ENCODE measurements around the gene TFDP2.
"Not testable (repeated sequence)": the region's sequence is repeated elsewhere in the genome, so short reads cannot be mapped to it uniquely, and the experiment has no call there.

TFDP2 gene

DNA sequence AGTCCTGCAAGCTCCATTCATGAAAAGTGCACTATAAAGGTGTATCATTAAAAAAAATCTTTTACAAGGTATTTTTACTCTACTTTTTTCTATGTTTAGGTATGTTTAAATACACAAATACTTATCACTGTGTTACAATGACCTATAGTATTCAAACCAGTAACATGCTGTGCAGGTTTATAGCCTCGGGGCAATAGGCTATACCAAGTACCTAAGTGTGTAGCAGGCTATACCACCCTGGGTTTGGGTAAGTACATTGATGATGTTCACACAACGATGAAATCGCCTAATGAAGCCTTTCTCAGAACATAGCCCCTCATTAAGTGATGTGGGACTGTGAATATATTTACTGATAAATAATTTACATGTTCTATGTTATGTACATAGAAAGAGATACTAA is 168.3 kb downstream of the TFDP2 start:
- no peak overlapping the region for H3K4me3 ChIP-seq (ENCODE audit: low read depth in 1 of 2, low read length in 2 of 2)
- H3K36me3 ChIP-seq (ENCODE audit: control insufficient read depth in 1 of 2, insufficient read depth in 2 of 2, low read length in 2 of 2), result peaks cover 0 to 6% of the 10 kb centered on the region in 2 donors
- H3K27ac ChIP-seq (ENCODE audit: low read length), result no peak overlapping the region
- H3K4me1 ChIP-seq (ENCODE audit: control insufficient read depth in 1 of 2, insufficient read depth in 2 of 2, low read length in 2 of 2), result no peaks in the 10 kb centered on the region
- no peaks in the 10 kb centered on the region for H3K9me3 ChIP-seq (ENCODE audit: control insufficient read depth in 1 of 2, low read length in 2 of 2)
- no peaks in the 10 kb centered on the region for H3K27me3 ChIP-seq (ENCODE audit: low read depth, low read length)

DNA sequence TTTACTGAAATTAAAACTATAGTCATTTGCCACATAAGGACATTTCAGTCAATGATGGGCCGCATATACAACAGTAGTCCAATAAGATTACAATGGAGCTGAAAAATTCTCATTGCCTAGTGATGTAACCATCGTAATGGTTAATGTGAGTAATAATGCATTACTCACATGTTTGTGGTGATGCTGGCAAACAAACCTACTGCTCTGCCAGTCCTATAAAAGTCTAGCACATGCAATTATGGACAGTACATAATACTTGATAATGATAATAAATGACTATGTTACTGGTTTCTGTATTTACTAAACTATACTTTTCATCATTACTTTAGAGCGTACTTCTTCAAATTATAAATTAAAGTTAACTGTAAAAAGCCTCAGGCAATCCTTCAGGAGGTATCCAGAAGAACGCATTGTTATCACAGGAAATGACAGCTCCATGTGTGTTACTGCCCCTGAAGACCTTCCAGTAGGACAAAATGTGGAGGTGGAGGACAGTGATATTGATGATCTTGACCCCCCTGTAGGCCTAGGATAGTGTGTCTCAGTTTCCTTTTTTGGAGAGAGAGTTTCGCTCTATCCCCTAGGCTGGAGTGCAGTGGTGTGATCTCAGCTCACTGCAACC is 170.2 kb downstream of the TFDP2 start:
- no peak overlapping the region for H3K4me3 ChIP-seq (ENCODE audit: low read depth in 1 of 2, low read length in 2 of 2)
- no peak overlapping the region for H3K27ac ChIP-seq (ENCODE audit: low read length)
- no peaks in the 10 kb centered on the region for H3K4me1 ChIP-seq (ENCODE audit: control insufficient read depth in 1 of 2, insufficient read depth in 2 of 2, low read length in 2 of 2)
- H3K27me3 ChIP-seq (ENCODE audit: low read depth, low read length), result no peaks in the 10 kb centered on the region
- H3K36me3 ChIP-seq (ENCODE audit: control insufficient read depth in 1 of 2, insufficient read depth in 2 of 2, low read length in 2 of 2), result peaks cover 0 to 6% of the 10 kb centered on the region in 2 donors
- H3K9me3 ChIP-seq (ENCODE audit: control insufficient read depth in 1 of 2, low read length in 2 of 2), result no peaks in the 10 kb centered on the region

DNA sequence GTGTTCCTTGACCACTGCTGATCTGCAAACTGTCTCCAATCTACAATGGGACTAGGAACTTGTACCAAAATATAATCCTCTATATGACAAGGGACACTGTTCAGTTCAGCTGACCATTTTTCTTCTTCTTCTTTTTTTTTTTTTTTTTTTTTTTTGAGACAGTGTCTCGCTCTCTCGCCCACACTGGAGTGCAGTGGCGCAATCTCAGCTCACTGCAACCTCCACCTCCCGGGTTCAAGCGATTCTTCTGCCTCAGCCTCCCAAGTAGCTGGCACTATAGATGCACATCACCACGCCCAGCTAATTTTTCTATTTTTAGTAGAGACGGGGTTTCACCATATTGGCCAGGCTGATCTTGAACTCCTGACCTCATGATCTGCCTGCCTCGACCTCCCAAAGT is 174.6 kb downstream of the TFDP2 start:
- not testable (repeated sequence) for H3K36me3 ChIP-seq (ENCODE audit: control insufficient read depth in 1 of 2, insufficient read depth in 2 of 2, low read length in 2 of 2); H3K4me3 ChIP-seq (ENCODE audit: low read depth in 1 of 2, low read length in 2 of 2); H3K9me3 ChIP-seq (ENCODE audit: control insufficient read depth in 1 of 2, low read length in 2 of 2); H3K27ac ChIP-seq (ENCODE audit: low read length); H3K27me3 ChIP-seq (ENCODE audit: low read depth, low read length); H3K4me1 ChIP-seq (ENCODE audit: control insufficient read depth in 1 of 2, insufficient read depth in 2 of 2, low read length in 2 of 2)

DNA sequence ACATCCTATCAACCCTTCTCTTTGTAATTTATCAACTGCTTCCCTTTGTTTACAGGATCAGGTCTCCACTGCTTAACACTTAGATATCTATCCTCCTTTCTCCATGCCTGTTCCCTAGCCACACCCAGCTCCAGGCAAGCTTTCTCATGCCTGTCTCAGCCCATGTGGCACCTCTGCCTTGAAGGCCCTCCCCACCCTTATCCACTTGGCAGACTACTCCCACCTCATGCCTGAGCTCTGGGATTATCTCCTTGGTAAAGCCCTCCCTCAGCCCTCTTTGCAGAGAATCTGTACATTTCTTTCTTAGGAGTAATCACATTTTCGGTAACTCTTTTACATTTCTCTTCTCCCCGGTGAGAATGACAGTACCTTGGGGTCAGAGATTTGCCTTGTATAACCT is 176.9 kb downstream of the TFDP2 start:
- H3K27ac ChIP-seq (ENCODE audit: low read length), result no peak overlapping the region
- no peak overlapping the region for H3K4me3 ChIP-seq (ENCODE audit: low read depth in 1 of 2, low read length in 2 of 2)
- H3K4me1 ChIP-seq (ENCODE audit: control insufficient read depth in 1 of 2, insufficient read depth in 2 of 2, low read length in 2 of 2), result no peaks in the 10 kb centered on the region
- H3K9me3 ChIP-seq (ENCODE audit: control insufficient read depth in 1 of 2, low read length in 2 of 2), result no peaks in the 10 kb centered on the region
- H3K36me3 ChIP-seq (ENCODE audit: control insufficient read depth in 1 of 2, insufficient read depth in 2 of 2, low read length in 2 of 2), result peaks cover 0 to 6% of the 10 kb centered on the region in 2 donors
- no peaks in the 10 kb centered on the region for H3K27me3 ChIP-seq (ENCODE audit: low read depth, low read length)

DNA sequence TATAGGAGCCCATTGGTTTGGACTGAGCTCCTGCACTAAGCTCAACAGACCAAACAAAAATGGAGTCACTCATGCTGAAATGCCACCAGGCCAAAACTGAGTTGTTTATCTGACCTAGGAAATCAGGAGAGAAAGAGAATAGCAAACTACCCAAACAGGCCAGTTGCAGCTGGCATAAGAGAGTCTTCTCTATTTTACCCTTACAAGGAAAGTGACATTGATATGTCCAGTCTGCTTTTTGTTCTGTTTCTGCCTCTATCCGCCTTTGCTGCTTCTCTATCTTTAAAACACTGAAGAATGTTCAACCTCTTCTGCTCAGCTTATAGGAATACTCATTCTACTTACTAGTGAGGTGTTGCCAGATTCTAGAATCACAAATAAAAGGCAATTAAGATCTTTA is 177.8 kb downstream of the TFDP2 start:
- no peak overlapping the region for H3K4me3 ChIP-seq (ENCODE audit: low read depth in 1 of 2, low read length in 2 of 2)

DNA sequence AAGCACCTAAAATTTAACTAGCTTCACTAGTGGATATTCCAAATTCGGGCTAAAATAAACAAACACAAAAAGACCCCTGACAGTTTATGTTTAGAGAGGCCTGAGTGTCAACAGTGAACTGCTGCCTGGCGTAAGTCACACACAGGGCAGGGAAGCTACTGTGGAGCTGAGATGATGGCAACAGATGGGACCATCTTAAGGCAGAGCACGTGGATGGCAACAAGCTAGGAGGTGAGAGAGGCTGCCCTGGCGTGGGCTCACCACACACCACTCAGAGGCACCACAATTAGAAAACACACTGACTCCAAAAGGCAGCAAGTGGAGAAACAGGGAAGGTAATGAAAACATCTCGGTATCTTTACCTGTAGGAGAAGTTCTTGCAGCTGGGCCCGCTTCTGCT is 179.6 kb downstream of the TFDP2 start:
- no peaks in the 10 kb centered on the region for H3K9me3 ChIP-seq (ENCODE audit: control insufficient read depth in 1 of 2, low read length in 2 of 2)
- H3K36me3 ChIP-seq (ENCODE audit: control insufficient read depth in 1 of 2, insufficient read depth in 2 of 2, low read length in 2 of 2), result no peaks in the 10 kb centered on the region
- H3K27me3 ChIP-seq (ENCODE audit: low read depth, low read length), result no peaks in the 10 kb centered on the region
- H3K4me3 ChIP-seq (ENCODE audit: low read depth in 1 of 2, low read length in 2 of 2), result no peak overlapping the region
- no peaks in the 10 kb centered on the region for H3K4me1 ChIP-seq (ENCODE audit: control insufficient read depth in 1 of 2, insufficient read depth in 2 of 2, low read length in 2 of 2)
- no peak overlapping the region for H3K27ac ChIP-seq (ENCODE audit: low read length)

More for the DNA sequence above, 177.8 kb downstream of the TFDP2 start:
- Histone ChIP-seq H3K4me1 (ENCODE audit: control insufficient read depth in 1 of 2, insufficient read depth in 2 of 2, low read length in 2 of 2) (no peaks in the 10 kb centered on the region), H3K27ac (ENCODE audit: low read length) (no peak overlapping the region), H3K36me3 (ENCODE audit: control insufficient read depth in 1 of 2, insufficient read depth in 2 of 2, low read length in 2 of 2) (peaks cover 0 to 5% of the 10 kb centered on the region in 2 donors), H3K9me3 (ENCODE audit: control insufficient read depth in 1 of 2, low read length in 2 of 2) (no peaks in the 10 kb centered on the region), H3K27me3 (ENCODE audit: low read depth, low read length) (no peaks in the 10 kb centered on the region)

DNA sequence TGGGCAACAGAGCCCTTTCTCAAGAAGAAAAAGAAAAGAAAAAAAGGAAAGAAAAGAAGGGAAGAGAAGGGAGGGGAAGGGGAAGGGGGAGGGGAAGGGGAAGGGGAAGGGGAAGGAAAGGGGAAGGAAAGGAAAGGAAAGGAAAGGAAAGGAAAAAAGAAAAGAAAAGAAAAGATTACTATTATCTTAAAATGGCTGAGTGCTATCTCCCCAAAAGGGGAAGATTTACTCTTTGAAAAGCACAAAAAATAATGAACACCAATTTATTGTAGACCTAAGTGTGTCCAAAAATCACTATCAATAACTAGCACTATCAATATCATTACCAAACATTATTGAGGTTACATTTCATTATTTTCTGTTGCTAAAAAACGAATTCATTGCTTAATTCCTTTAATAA is 183.9 kb downstream of the TFDP2 start:
- Histone ChIP-seq H3K9me3 (ENCODE audit: control insufficient read depth in 1 of 2, low read length in 2 of 2) (no peaks in the 10 kb centered on the region), H3K4me3 (ENCODE audit: low read depth in 1 of 2, low read length in 2 of 2) (no peak overlapping the region), H3K27ac (ENCODE audit: low read length) (no peak overlapping the region), H3K4me1 (ENCODE audit: control insufficient read depth in 1 of 2, insufficient read depth in 2 of 2, low read length in 2 of 2) (no peaks in the 10 kb centered on the region), H3K36me3 (ENCODE audit: control insufficient read depth in 1 of 2, insufficient read depth in 2 of 2, low read length in 2 of 2) (peaks cover 5 to 11% of the 10 kb centered on the region in 2 donors), H3K27me3 (ENCODE audit: low read depth, low read length) (no peaks in the 10 kb centered on the region)

DNA sequence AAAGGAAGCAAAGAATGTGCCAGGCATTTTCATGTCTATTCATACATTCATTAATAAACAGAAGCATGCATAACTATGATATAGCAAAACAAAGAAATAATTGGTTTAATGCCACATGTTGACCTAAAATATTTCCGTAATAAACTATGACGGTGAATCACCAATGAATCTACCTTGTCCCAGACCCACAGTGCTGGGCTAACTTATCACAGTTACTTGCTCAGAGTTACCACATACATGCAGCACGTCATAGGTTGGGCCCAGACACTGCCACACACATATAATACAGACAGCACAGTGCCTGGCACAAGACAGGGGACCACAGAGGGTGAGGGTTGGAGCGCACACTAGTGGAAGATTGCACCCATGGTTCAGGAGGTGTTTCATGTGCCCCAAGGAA is 186.0 kb downstream of the TFDP2 start:
- Histone ChIP-seq H3K27me3 (ENCODE audit: low read depth, low read length) (no peaks in the 10 kb centered on the region), H3K4me3 (ENCODE audit: low read depth in 1 of 2, low read length in 2 of 2) (no peak overlapping the region), H3K4me1 (ENCODE audit: control insufficient read depth in 1 of 2, insufficient read depth in 2 of 2, low read length in 2 of 2) (no peaks in the 10 kb centered on the region), H3K27ac (ENCODE audit: low read length) (no peak overlapping the region), H3K9me3 (ENCODE audit: control insufficient read depth in 1 of 2, low read length in 2 of 2) (no peaks in the 10 kb centered on the region), H3K36me3 (ENCODE audit: control insufficient read depth in 1 of 2, insufficient read depth in 2 of 2, low read length in 2 of 2) (peaks cover 9 to 16% of the 10 kb centered on the region in 2 donors)

DNA sequence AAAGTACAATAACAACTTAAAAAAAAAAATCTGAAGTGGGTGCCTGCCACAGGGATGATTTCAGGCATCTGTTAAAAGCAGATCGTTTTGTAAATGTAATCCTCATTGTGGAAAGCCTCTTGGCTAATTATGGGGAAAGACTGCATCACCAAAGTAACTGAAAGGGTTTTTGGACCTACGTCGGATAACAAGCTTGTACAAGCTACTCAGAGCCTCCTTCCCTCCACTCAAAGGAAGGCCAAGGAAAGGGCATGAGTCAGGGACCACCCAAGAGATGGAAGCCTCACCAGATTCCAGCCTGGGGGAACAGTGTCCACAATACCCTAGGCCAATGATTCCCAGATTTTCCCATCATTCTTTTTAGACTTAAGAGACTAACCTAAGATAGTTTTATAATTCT is 188.6 kb downstream of the TFDP2 start:
- no peaks in the 10 kb centered on the region for H3K9me3 ChIP-seq (ENCODE audit: control insufficient read depth in 1 of 2, low read length in 2 of 2)
- peaks cover 9 to 23% of the 10 kb centered on the region in 2 donors for H3K36me3 ChIP-seq (ENCODE audit: control insufficient read depth in 1 of 2, insufficient read depth in 2 of 2, low read length in 2 of 2)
- peak overlapping the region; percentile 67 for H3K27ac ChIP-seq (ENCODE audit: low read length)
- no peak overlapping the region for H3K4me3 ChIP-seq (ENCODE audit: low read depth in 1 of 2, low read length in 2 of 2)
- no peaks in the 10 kb centered on the region for H3K27me3 ChIP-seq (ENCODE audit: low read depth, low read length)
- H3K4me1 ChIP-seq (ENCODE audit: control insufficient read depth in 1 of 2, insufficient read depth in 2 of 2, low read length in 2 of 2), result no peaks in the 10 kb centered on the region

DNA sequence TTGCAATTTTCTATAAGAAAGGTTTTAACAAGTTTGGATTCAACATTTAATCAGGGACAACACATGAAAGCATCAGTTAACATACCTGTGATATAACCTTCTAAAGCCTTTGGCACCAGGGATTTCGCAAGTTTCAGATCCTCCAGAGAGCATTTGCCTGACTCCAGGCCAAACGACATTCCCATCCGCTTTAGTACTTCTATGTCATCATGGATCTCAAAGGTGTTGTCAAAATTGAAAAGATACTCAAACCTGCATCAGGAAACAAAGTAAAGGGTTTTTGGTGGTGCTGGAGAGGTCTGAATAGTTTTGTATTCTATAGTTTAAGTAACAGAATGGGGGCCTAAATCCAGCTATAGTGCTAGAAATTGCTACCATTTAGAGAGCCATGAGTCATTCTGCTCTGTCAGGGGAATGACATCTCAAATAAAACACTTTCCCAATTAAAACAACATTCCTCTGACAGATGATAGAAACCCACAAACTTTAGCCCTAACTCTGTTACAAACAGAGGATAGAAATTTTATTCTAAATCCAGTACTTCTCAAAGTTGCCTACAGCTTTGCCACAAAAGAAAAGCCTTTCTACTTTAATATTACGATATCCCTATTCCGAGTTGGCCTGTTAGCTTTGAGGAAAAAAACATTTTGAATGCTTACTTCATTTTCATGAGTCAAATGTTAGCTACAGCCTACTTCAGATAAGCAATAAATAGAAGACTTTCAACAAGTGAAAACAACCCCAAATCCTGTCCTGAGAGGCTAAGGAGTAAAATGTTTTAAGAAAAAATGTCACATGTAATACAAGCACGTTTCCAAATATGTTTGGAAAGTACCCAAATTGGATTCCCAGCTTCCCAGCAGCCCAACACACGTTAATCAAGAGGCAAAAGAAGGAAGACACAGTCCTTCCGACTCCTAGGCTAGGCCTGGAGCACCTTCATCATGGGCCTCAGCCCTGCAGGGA is 189.5 kb downstream of the TFDP2 start:
- no peaks in the 10 kb centered on the region for H3K9me3 ChIP-seq (ENCODE audit: control insufficient read depth in 1 of 2, low read length in 2 of 2)
- H3K27ac ChIP-seq (ENCODE audit: low read length), result peak overlapping the region; percentile 67
- no peak overlapping the region for H3K4me3 ChIP-seq (ENCODE audit: low read depth in 1 of 2, low read length in 2 of 2)
- H3K36me3 ChIP-seq (ENCODE audit: control insufficient read depth in 1 of 2, insufficient read depth in 2 of 2, low read length in 2 of 2), result peaks cover 9 to 23% of the 10 kb centered on the region in 2 donors
- no peaks in the 10 kb centered on the region for H3K27me3 ChIP-seq (ENCODE audit: low read depth, low read length)
- H3K4me1 ChIP-seq (ENCODE audit: control insufficient read depth in 1 of 2, insufficient read depth in 2 of 2, low read length in 2 of 2), result no peaks in the 10 kb centered on the region

DNA sequence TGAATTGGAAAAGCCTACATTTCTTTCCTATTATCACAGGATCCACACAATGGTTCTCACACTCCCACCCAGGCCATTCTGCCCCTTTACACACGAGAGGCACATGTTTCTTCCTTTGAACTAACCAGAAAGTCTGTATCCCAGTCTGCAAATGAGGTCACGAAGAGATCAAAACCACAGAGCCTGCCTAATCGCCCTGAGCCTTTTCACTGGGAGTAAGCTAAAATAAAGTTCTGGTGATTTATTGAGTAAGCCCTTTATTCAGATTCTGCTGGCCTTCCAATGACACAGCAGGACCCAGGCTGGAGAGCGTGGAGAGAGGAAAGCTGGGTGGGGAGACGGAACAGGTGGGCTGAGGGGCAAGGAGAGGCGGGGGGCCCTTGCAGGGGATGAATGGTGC is 194.2 kb downstream of the TFDP2 start:
- Histone ChIP-seq H3K4me1 (ENCODE audit: control insufficient read depth in 1 of 2, insufficient read depth in 2 of 2, low read length in 2 of 2) (peaks cover 0 to 7% of the 10 kb centered on the region in 2 donors), H3K27me3 (ENCODE audit: low read depth, low read length) (no peaks in the 10 kb centered on the region), H3K36me3 (ENCODE audit: control insufficient read depth in 1 of 2, insufficient read depth in 2 of 2, low read length in 2 of 2) (peaks cover 19 to 20% of the 10 kb centered on the region in 2 donors), H3K4me3 (ENCODE audit: low read depth in 1 of 2, low read length in 2 of 2) (no peak overlapping the region), H3K27ac (ENCODE audit: low read length) (no peak overlapping the region), H3K9me3 (ENCODE audit: control insufficient read depth in 1 of 2, low read length in 2 of 2) (no peaks in the 10 kb centered on the region)

All from muscle layer of duodenum (tissue), 2 donors.